Adrenal gland (tissue), 12 donors: ENCODE data around the gene NPVF. TPM values are rescaled to one million over a fixed set of nuclear protein-coding genes. Genes with fewer than 3 reads are reported as not detected.

Source experiments
- DNase-seq, 7 donors: peaks; one replicate each; pipeline ENCODE4 v3.0.0-alpha.2; 2019 to 2020
- H3K27ac ChIP-seq, 5 donors: fragments of 200-600 bp; sonication (generic) in 4 of 5; 1 replicate in 3 of 5; 2 replicates in 2 of 5; pipeline versions ENCODE4 v1.5.1 to v1.8.0; 2016 to 2020; ENCODE audit warnings: mild to moderate bottlenecking in 1 of 5
- H3K27me3 ChIP-seq: fragments of 200-600 bp; 2 replicates; pipeline ENCODE4 v1.8.0; 2021
- H3K36me3 ChIP-seq, 2 donors: fragments of 200-600 bp; replicated peaks in 1 of 2; 1 replicate in 1 of 2; 2 replicates in 1 of 2; pipeline versions ENCODE4 v1.5.1 to v1.8.0; 2018 to 2022
- H3K4me1 ChIP-seq, 2 donors: fragments of 200-600 bp; replicated peaks in 1 of 2; 1 replicate in 1 of 2; 2 replicates in 1 of 2; pipeline versions ENCODE4 v1.5.1 to v1.8.0; 2018 to 2021
- H3K4me3 ChIP-seq, 4 donors: fragments of 200-600 bp; sonication (generic) in 3 of 4; one replicate each; pipeline ENCODE4 v1.5.1; 2016 to 2018
- H3K9me3 ChIP-seq, 3 donors: fragments of 200-600 bp; sonication (generic) in 1 of 3; replicated peaks in 1 of 3; 1 replicate in 2 of 3; 2 replicates in 1 of 3; pipeline versions ENCODE4 v1.5.1 to v1.8.0; 2016 to 2021
- CTCF ChIP-seq, 6 experiments: fragments of 450-650 bp in 4 of 6; fragments of 200-600 bp in 2 of 6; sonication (generic) in 1 of 6; IDR thresholded peaks; 1 replicate in 5 of 6; 2 replicates in 1 of 6; pipeline versions ENCODE4 v1.5.1 to v1.8.0; 2016 to 2021; ENCODE audit warnings: antibody characterized with exemption in 6 of 6, mild to moderate bottlenecking in 2 of 6, moderate library complexity in 1 of 6
- POLR2A ChIP-seq, 2 donors: fragments of 450-650 bp; IDR thresholded peaks; one replicate each; pipeline ENCODE4 v1.6.1; 2017; ENCODE audit warnings: antibody characterized with exemption in 2 of 2, mild to moderate bottlenecking in 2 of 2, moderate library complexity in 1 of 2
- WGBS, 4 donors: extraction: QIAGEN DNeasy Blood & Tissue Kit in 2 of 4; methylation state at CpG; one replicate each; pipeline versions ENCODE4 v1.1.5 to v1.1.7; 2013 to 2017; 5-methylcytosine and 5-hydroxymethylcytosine counted together
- intact Hi-C, 2 donors: fragments of 100-400 bp; cut with DNase I; formaldehyde crosslinking; loops; one replicate each; pipeline versions ENCODE4 v1.14.1 to v1.15.0; 2022 to 2023
- polyA plus RNA-seq, 3 donors: library from polyadenylated mRNA; stranded (reverse); fragments of 200-250 nt in 2 of 3; fragments of 350-450 nt in 1 of 3; fragmentation: Illumina TruSeq in 1 of 3; extraction: RNeasy Lipid Tissue Mini Kit (QIAGEN cat#74804) in 1 of 3; gene quantifications; one replicate each; pipeline ENCODE4 v1.2.3, GENCODE V29; 2013 to 2014
- total RNA-seq, 9 donors: library from RNA; depleted of rRNA in 4 of 9; stranded (reverse); fragments of >200 nt in 4 of 9; fragments of 120-200 nt in 1 of 9; fragmentation: NEBNext Ultra II Directional in 1 of 9; extraction: Animal tissue kit (Norgen Biotek cat#: 25700) in 1 of 9; gene quantifications; one replicate each; pipeline versions ENCODE4 v1.1.0 to v1.2.4, GENCODE V29; 2013 to 2023
- donor health status: healthy with polysubstance abuse.
- donor health status: Bipolar disorder and iron deficiency.
- donor health status: DM: yes; HTN: yes; CAD: no.
- donor health status: DM: no; HTN: no; CAD: no.
- donor health status: DM: no; HTN: no; CAD: no.
- donor health status: DM: yes; HTN: yes; CAD: no.

NPVF gene
- total and polyA plus RNA-seq, 12 donors: not detected

GRCh38 chr7:25255611-25256332 is 27.5 kb upstream of the NPVF start:
- no peak overlapping the region for H3K4me3 ChIP-seq
- no peaks in the 10 kb centered on the region for H3K27me3 ChIP-seq
- no peak for TF ChIP-seq POLR2A (IDR thresholded peaks at IDR 0.05)
- TF ChIP-seq CTCF (IDR thresholded peaks at IDR 0.05): no peak
- H3K36me3 ChIP-seq: no peaks in the 10 kb centered on the region
- no peaks in the 10 kb centered on the region for H3K9me3 ChIP-seq
- no peak overlapping the region for H3K27ac ChIP-seq
- WGBS, 4 donors: 89 to 90% (median 89%) methylated on average over 5 to 7 of the region's 7 CpGs
- peaks cover 0 to 7% of the 10 kb centered on the region in 2 donors for H3K4me1 ChIP-seq
- intact Hi-C loops: loop anchor here (5.0 to 10.0 kb wide), 3 partner anchors 132 to 599 kb away; no protein-coding TSS in a partner anchor
- no peak for DNase-seq

- Histone ChIP-seq H3K27me3 (no peaks in the 10 kb centered on the region), H3K36me3 (no peaks in the 10 kb centered on the region), H3K27ac (no peak overlapping the region), H3K9me3 (no peaks in the 10 kb centered on the region), H3K4me1 (peaks cover 0 to 3% of the 10 kb centered on the region in 2 donors), H3K4me3 (no peak overlapping the region)
- DNase-seq: no peak
- intact Hi-C loops: loop anchor here (5.0 to 10.0 kb wide), 3 partner anchors 133 to 600 kb away; no protein-coding TSS in a partner anchor
- TF ChIP-seq CTCF (IDR thresholded peaks at IDR 0.05): no peak
- TF ChIP-seq POLR2A (IDR thresholded peaks at IDR 0.05): no peak
- WGBS, 4 donors: 78 to 90% (median 87%) methylated on average over 3 of the region's 3 CpGs
Observed at GRCh38 chr7:25254604-25255003, 26.3 kb upstream of the NPVF start.

- H3K36me3 ChIP-seq: no peaks in the 10 kb centered on the region
- H3K9me3 ChIP-seq: no peaks in the 10 kb centered on the region
- H3K27me3 ChIP-seq: no peaks in the 10 kb centered on the region
- intact Hi-C loops: loop anchor here in 1 of 2 donors (10.0 kb wide), 1 partner anchor 601 kb away; no protein-coding TSS in a partner anchor
- DNase-seq: no peak
- H3K27ac ChIP-seq: no peak overlapping the region
- 78 to 96% (median 85%) methylated on average over 1 of the region's 1 CpG for WGBS, 4 donors
- no peaks in the 10 kb centered on the region for H3K4me1 ChIP-seq
- TF ChIP-seq POLR2A (IDR thresholded peaks at IDR 0.05): no peak
- no peak for TF ChIP-seq CTCF (IDR thresholded peaks at IDR 0.05)
- H3K4me3 ChIP-seq: no peak overlapping the region
Observed at GRCh38 chr7:25253714-25254113, 25.4 kb upstream of the NPVF start.

GRCh38 chr7:25250386-25250785 is 22.1 kb upstream of the NPVF start:
- Histone ChIP-seq H3K36me3 (no peaks in the 10 kb centered on the region), H3K9me3 (no peaks in the 10 kb centered on the region), H3K27ac (no peak overlapping the region), H3K4me1 (no peaks in the 10 kb centered on the region), H3K4me3 (no peak overlapping the region), H3K27me3 (no peaks in the 10 kb centered on the region)
- no peak for TF ChIP-seq CTCF (IDR thresholded peaks at IDR 0.05)
- no peak for TF ChIP-seq POLR2A (IDR thresholded peaks at IDR 0.05)
- 86 to 89% (median 87%) methylated on average over 3 of the region's 3 CpGs for WGBS, 4 donors
- intact Hi-C loops: loop anchor here in 1 of 2 donors (10.0 kb wide), 1 partner anchor 604 kb away; no protein-coding TSS in a partner anchor
- DNase-seq: no peak
